H1 (cell line): ENCODE results near the gene FRY. TPM values are rescaled to one million over a fixed set of nuclear protein-coding genes. Genes with fewer than 3 reads are reported as not detected.

Experiments
- CTCF ChIA-PET: fragments of 300-600 bp; sonication (Branson Sonifier 250); formaldehyde crosslinking; loops from one replicate; lab custom pipeline; 2021; ENCODE audit not compliant: partially characterized antibody; lab: Charles Lee
- POLR2A ChIA-PET: fragments of 300-600 bp; sonication (Branson Sonifier 250); formaldehyde crosslinking; loops from one replicate; lab custom pipeline; 2021; ENCODE audit warnings: inconsistent platforms; ENCODE audit not compliant: partially characterized antibody; lab: Charles Lee
- DNase-seq, 2 experiments: peaks; one replicate each; pipeline versions ENCODE4 v3.0.0 to v3.0.0-alpha.2; 2010 to 2022; ENCODE audit warnings: low spot score in 2 of 2, low read depth in 1 of 2, mixed read lengths in 1 of 2
- FAIRE-seq: peaks from 2 replicates; lab custom pipeline; 2011; peaks lifted over from hg19 to GRCh38; lab: Jason Lieb, UNC
- H2AFZ ChIP-seq: 2 replicates; pipeline ENCODE4 v1.8.1; 2012; ENCODE audit warnings: low read length, inconsistent platforms
- H2AK5ac ChIP-seq: 2 replicates; pipeline ENCODE4 v1.6.1; 2013; ENCODE audit warnings: low read depth, low read length
- H2BK120ac ChIP-seq: replicated peaks from 2 replicates; pipeline ENCODE3; 2013; ENCODE audit warnings: low read depth, low read length, inconsistent platforms
- H2BK12ac ChIP-seq: 2 replicates; pipeline ENCODE4 v1.6.1; 2013; ENCODE audit warnings: low read depth, low read length
- H2BK15ac ChIP-seq: 2 replicates; pipeline ENCODE4 v1.6.1; 2013; ENCODE audit warnings: low read length
- H2BK20ac ChIP-seq: 2 replicates; pipeline ENCODE4 v1.6.1; 2013; ENCODE audit warnings: low read length
- H2BK5ac ChIP-seq: 2 replicates; pipeline ENCODE4 v1.6.1; 2013; ENCODE audit warnings: low read depth, low read length
- H3K14ac ChIP-seq: 2 replicates; pipeline ENCODE4 v1.6.1; 2013; ENCODE audit warnings: inconsistent platforms; ENCODE audit not compliant: insufficient read length
- H3K18ac ChIP-seq: 2 replicates; pipeline ENCODE4 v1.6.1; 2013; ENCODE audit warnings: low read length; ENCODE audit errors: extremely low read depth
- H3K23ac ChIP-seq: 2 replicates; pipeline ENCODE4 v1.6.1; 2013; ENCODE audit warnings: inconsistent platforms; ENCODE audit not compliant: insufficient read length
- H3K23me2 ChIP-seq: 2 replicates; pipeline ENCODE4 v1.6.1; 2013; ENCODE audit warnings: low read depth, low read length
- H3K27ac ChIP-seq: 2 replicates; pipeline ENCODE4 v1.6.1; 2011; ENCODE audit warnings: low read depth, low read length, inconsistent platforms
- H3K27me3 ChIP-seq, 4 experiments: replicated peaks in 1 of 4; 1 replicate in 1 of 4; 2 replicates in 3 of 4; pipeline versions ENCODE4 v1.6.1 to v1.8.1; 2011 to 2013; ENCODE audit warnings: low read length in 3 of 4, mild to moderate bottlenecking in 3 of 4, inconsistent platforms in 2 of 4, mixed read lengths in 2 of 4, moderate library complexity in 1 of 4; ENCODE audit not compliant: control insufficient read depth in 3 of 4, insufficient read depth in 3 of 4; ENCODE audit errors: extremely low read depth in 1 of 4
- H3K36me3 ChIP-seq, 4 experiments: 2 replicates each; pipeline versions ENCODE4 v1.6.1 to v1.8.1; 2011 to 2013; ENCODE audit warnings: mild to moderate bottlenecking in 4 of 4, low read length in 3 of 4, moderate library complexity in 2 of 4, control low read depth in 1 of 4, inconsistent platforms in 1 of 4; ENCODE audit not compliant: insufficient read depth in 4 of 4, control insufficient read depth in 2 of 4
- H3K4ac ChIP-seq: replicated peaks from 2 replicates; pipeline ENCODE3; 2013; ENCODE audit warnings: low read length, low read depth, mixed read lengths, inconsistent platforms; ENCODE audit not compliant: insufficient read length
- H3K4me1 ChIP-seq, 4 experiments: replicated peaks in 1 of 4; 1 replicate in 1 of 4; 2 replicates in 3 of 4; pipeline versions ENCODE4 v1.6.1 to v1.8.1; 2011 to 2013; ENCODE audit warnings: low read length in 3 of 4, inconsistent platforms in 2 of 4, mixed read lengths in 1 of 4; ENCODE audit not compliant: insufficient read depth in 4 of 4, control insufficient read depth in 3 of 4
- H3K4me2 ChIP-seq, 2 experiments: 2 replicates each; pipeline versions ENCODE4 v1.6.1 to v1.8.1; 2011 to 2013; ENCODE audit warnings: low read depth in 2 of 2, low read length in 2 of 2, control low read depth in 1 of 2, inconsistent platforms in 1 of 2, mild to moderate bottlenecking in 1 of 2; ENCODE audit not compliant: insufficient read depth in 1 of 2
- H3K4me3 ChIP-seq, 4 experiments: fragments of 200-600, 300-600 bp in 1 of 4; sonication (generic), shearing (Covaris generic), sonication (Bioruptor Twin) in 1 of 4; 2 replicates each; pipeline versions ENCODE4 v1.5.1 to v1.8.1; 2011 to 2016; ENCODE audit warnings: low read length in 4 of 4, low read depth in 3 of 4, control low read depth in 2 of 4, inconsistent platforms in 2 of 4, mild to moderate bottlenecking in 2 of 4, mixed read lengths in 1 of 4, moderate library complexity in 1 of 4; ENCODE audit not compliant: insufficient read depth in 2 of 4; ENCODE audit errors: extremely low read depth in 1 of 4
- H3K56ac ChIP-seq: replicated peaks from 2 replicates; pipeline ENCODE3; 2013; ENCODE audit warnings: low read depth, mild to moderate bottlenecking, mixed read lengths, low read length, inconsistent platforms; ENCODE audit not compliant: insufficient read length
- H3K79me1 ChIP-seq: 2 replicates; pipeline ENCODE4 v1.6.1; 2013; ENCODE audit warnings: low read depth, low read length, control low read depth
- H3K79me2 ChIP-seq, 2 experiments: 2 replicates each; pipeline versions ENCODE4 v1.6.1 to v1.8.1; 2012 to 2013; ENCODE audit warnings: low read length in 2 of 2, mild to moderate bottlenecking in 2 of 2, inconsistent platforms in 1 of 2; ENCODE audit not compliant: insufficient read depth in 2 of 2, control insufficient read depth in 1 of 2
- H3K9ac ChIP-seq, 4 experiments: replicated peaks in 1 of 4; 1 replicate in 1 of 4; 2 replicates in 3 of 4; pipeline versions ENCODE4 v1.6.1 to v1.8.1; 2011 to 2013; ENCODE audit warnings: low read depth in 3 of 4, low read length in 3 of 4, control low read depth in 2 of 4, mild to moderate bottlenecking in 2 of 4, moderate library complexity in 2 of 4, inconsistent platforms in 1 of 4; ENCODE audit errors: extremely low read depth in 1 of 4
- H3K9me3 ChIP-seq, 2 experiments: 2 replicates each; pipeline versions ENCODE4 v1.6.1 to v1.8.1; 2012 to 2013; ENCODE audit warnings: mild to moderate bottlenecking in 2 of 2, moderate library complexity in 2 of 2, control low read depth in 1 of 2, inconsistent platforms in 1 of 2, low read depth in 1 of 2, low read length in 1 of 2, mixed read lengths in 1 of 2; ENCODE audit not compliant: insufficient read depth in 2 of 2
- H4K20me1 ChIP-seq, 2 experiments: replicated peaks in 1 of 2; 2 replicates each; pipeline versions ENCODE3 to v1.8.1; 2011 to 2013; ENCODE audit warnings: inconsistent platforms in 2 of 2, low read length in 2 of 2, mild to moderate bottlenecking in 1 of 2; ENCODE audit not compliant: insufficient read depth in 2 of 2, control insufficient read depth in 1 of 2
- H4K5ac ChIP-seq: 2 replicates; pipeline ENCODE4 v1.6.1; 2013; ENCODE audit warnings: low read length, low read depth, mixed read lengths, inconsistent platforms; ENCODE audit not compliant: insufficient read length
- H4K8ac ChIP-seq: 2 replicates; pipeline ENCODE4 v1.8.0; 2013; ENCODE audit warnings: mild to moderate bottlenecking, moderate library complexity, low read length, inconsistent platforms; ENCODE audit not compliant: insufficient read depth; ENCODE audit errors: extremely low read depth
- H4K91ac ChIP-seq: replicated peaks from 2 replicates; pipeline ENCODE3; 2013; ENCODE audit warnings: low read length, mixed read lengths, inconsistent platforms; ENCODE audit not compliant: insufficient read length
- JUND ChIP-seq: IDR thresholded peaks from 2 replicates; pipeline ENCODE4 v1.6.1; 2011; ENCODE audit warnings: mild to moderate bottlenecking, improper control_type of control experiment, low read length
- KDM5A ChIP-seq: fragments of 200-600 bp; IDR thresholded peaks from 2 replicates; pipeline ENCODE4 v1.7.1; 2012; ENCODE audit warnings: mild to moderate bottlenecking, low read length, inconsistent platforms, mixed read lengths
- RAD21 ChIP-seq, 2 experiments: IDR thresholded peaks in 1 of 2; conservative IDR thresholded peaks in 1 of 2; 2 replicates each; pipeline ENCODE4 v1.6.1; 2011; ENCODE audit warnings: low read depth in 2 of 2, low read length in 2 of 2, improper control_type of control experiment in 1 of 2, inconsistent platforms in 1 of 2, mild to moderate bottlenecking in 1 of 2, moderate library complexity in 1 of 2
- SIN3A ChIP-seq, 2 experiments: IDR thresholded peaks in 1 of 2; conservative IDR thresholded peaks in 1 of 2; 2 replicates each; pipeline ENCODE4 v1.6.1; 2011 to 2012; ENCODE audit warnings: low read length in 2 of 2, improper control_type of control experiment in 1 of 2, low read depth in 1 of 2, mild to moderate bottlenecking in 1 of 2
- SP4 ChIP-seq: IDR thresholded peaks from 2 replicates; pipeline ENCODE4 v1.6.1; 2012; ENCODE audit warnings: low read length, inconsistent platforms
- WGBS, 2 experiments: shearing (Covaris generic) in 1 of 2; methylation state at CpG; one replicate each; pipeline versions ENCODE4 v1.1.6 to v1.1.7; 2013 to 2015; ENCODE audit warnings: low lambda C conversion rate in 2 of 2, mixed read lengths in 2 of 2, inconsistent platforms in 1 of 2, low coverage in 1 of 2, missing lambda C conversion rate in 1 of 2; ENCODE audit not compliant: insufficient replicate concordance in 2 of 2, insufficient coverage in 1 of 2, insufficient read length in 1 of 2; ENCODE audit errors: extremely low coverage in 1 of 2, missing lambda C conversion rate in 1 of 2; 5-methylcytosine and 5-hydroxymethylcytosine counted together
- polyA plus RNA-seq, 7 experiments: library from polyadenylated mRNA; depleted of rRNA in 3 of 7; stranded (reverse) in 5 of 7; unstranded in 2 of 7; fragments of >200 nt in 5 of 7; fragments of 200-250 nt in 2 of 7; gene quantifications; 1 replicate in 5 of 7; 2 replicates in 1 of 7; 4 replicates in 1 of 7; pipeline versions ENCODE4 v1.2.1 to v1.2.3, GENCODE V29; 2011 to 2013; ENCODE audit warnings: missing spikeins in 2 of 7, mixed read lengths in 2 of 7
- total RNA-seq: library from RNA; stranded (reverse); fragmentation: NEBNext Ultra II Directional; extraction: Animal tissue kit (Norgen Biotek cat#: 25700); gene quantifications from 2 replicates; pipeline ENCODE4 v1.2.1, GENCODE V29; 2021
- TF ChIP-seq, protein P1 (sequence below): IDR thresholded peaks from 2 replicates; pipeline ENCODE4 v1.6.1; 2012; ENCODE audit warnings: low read length, inconsistent platforms
- TF ChIP-seq, protein P2 (sequence below), 3 experiments: IDR thresholded peaks; 1 replicate in 2 of 3; 2 replicates in 1 of 3; pipeline versions ENCODE4 v1.5.1 to v1.6.1; 2011; ENCODE audit warnings: low read length in 3 of 3, mild to moderate bottlenecking in 3 of 3, inconsistent platforms in 2 of 3, low read depth in 1 of 3, moderate library complexity in 1 of 3; ENCODE audit not compliant: insufficient read depth in 1 of 3; ENCODE audit errors: control extremely low read depth in 1 of 3
- TF ChIP-seq, protein P3 (sequence below): IDR thresholded peaks from 2 replicates; pipeline ENCODE4 v1.6.1; 2012; ENCODE audit warnings: inconsistent platforms

The FRY gene
- total and polyA plus RNA-seq, 2 of the 8 experiments (the other 6 are each of a cell fraction or from before 2014, with no cell fraction given) = 4.3 to 9.2 TPM

DNA sequence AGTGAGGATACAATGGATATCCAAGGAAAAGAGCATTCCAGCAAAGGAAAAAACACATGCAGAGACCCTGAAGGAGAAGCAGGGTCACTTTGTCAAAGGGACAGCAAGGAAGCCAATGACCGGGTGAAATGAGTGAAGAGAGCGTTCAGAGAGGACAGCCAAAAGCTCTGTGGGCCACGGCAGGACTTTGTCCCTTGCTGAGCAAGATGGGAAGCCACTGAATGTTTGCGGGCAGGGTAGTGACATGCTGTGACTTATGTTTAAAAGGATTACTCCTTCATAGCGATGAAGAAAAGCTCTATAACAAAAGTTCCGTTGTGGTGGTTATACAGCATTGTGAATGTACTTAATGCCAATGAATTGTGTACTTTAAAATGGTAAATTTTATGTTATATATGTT, 267.1 kb downstream of the FRY start:
- Histone ChIP-seq H3K4me2 (no peak overlapping the region), H3K4ac (no peak overlapping the region), H3K56ac (no peak overlapping the region), H3K18ac (no peak overlapping the region), H3K4me1 (no peaks in the 10 kb centered on the region), H3K79me2 (no peaks in the 10 kb centered on the region), H2BK15ac (no peak overlapping the region), H3K36me3 (no peaks in the 10 kb centered on the region), H2BK5ac (no peak overlapping the region), H2BK120ac (no peak overlapping the region), H2AFZ (no peak overlapping the region), H3K27ac (no peak overlapping the region), H4K91ac (no peak overlapping the region), H3K23me2 (no peaks in the 10 kb centered on the region), H2BK20ac (no peak overlapping the region), H4K5ac (no peak overlapping the region), H2AK5ac (no peak overlapping the region), H3K9me3 (no peaks in the 10 kb centered on the region), H3K79me1 (no peaks in the 10 kb centered on the region), H4K8ac (no peak overlapping the region), H3K23ac (no peak overlapping the region), H3K27me3 (no peaks in the 10 kb centered on the region; a peak in 1 of 7 replicates), H3K14ac (no peak overlapping the region), H3K4me3 (no peak overlapping the region), H3K9ac (no peak overlapping the region), H4K20me1 (no peaks in the 10 kb centered on the region), H2BK12ac (no peak overlapping the region)
- DNase-seq (no peak), FAIRE-seq (no peak)
- ChIA-PET POLR2A (interaction anchor here (0.6 kb wide), 1 partner anchor 59 kb away, joined by 3 read pairs; no protein-coding TSS in a partner anchor), CTCF (interaction anchor here (0.6 to 1.4 kb wide), 7 partner anchors 9 to 388 kb away, joined by 3 to 5 read pairs (median 3); no protein-coding TSS in a partner anchor)
- WGBS, 2 experiments = 87% methylated on average over 6 of the region's 6 CpGs; no CpG with 5 or more reads in 1 of the 2 experiments
- TF ChIP-seq KDM5A (no peak), SP4 (no peak), RAD21 (IDR thresholded peaks at IDR 0.05 in 1 of 2, conservative IDR thresholded peaks at IDR 0.05 in 1 of 2; ENCODE audit: low read depth in 2 of 2, low read length in 2 of 2) (no peak), JUND (no peak), SIN3A (conservative IDR thresholded peaks at IDR 0.05 in 1 of 2, IDR thresholded peaks at IDR 0.05 in 1 of 2; ENCODE audit: low read depth in 1 of 2, low read length in 2 of 2) (no peak)
- TF ChIP-seq, protein P1, sequence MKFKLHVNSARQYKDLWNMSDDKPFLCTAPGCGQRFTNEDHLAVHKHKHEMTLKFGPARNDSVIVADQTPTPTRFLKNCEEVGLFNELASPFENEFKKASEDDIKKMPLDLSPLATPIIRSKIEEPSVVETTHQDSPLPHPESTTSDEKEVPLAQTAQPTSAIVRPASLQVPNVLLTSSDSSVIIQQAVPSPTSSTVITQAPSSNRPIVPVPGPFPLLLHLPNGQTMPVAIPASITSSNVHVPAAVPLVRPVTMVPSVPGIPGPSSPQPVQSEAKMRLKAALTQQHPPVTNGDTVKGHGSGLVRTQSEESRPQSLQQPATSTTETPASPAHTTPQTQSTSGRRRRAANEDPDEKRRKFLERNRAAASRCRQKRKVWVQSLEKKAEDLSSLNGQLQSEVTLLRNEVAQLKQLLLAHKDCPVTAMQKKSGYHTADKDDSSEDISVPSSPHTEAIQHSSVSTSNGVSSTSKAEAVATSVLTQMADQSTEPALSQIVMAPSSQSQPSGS = no peak
- TF ChIP-seq, protein P2, sequence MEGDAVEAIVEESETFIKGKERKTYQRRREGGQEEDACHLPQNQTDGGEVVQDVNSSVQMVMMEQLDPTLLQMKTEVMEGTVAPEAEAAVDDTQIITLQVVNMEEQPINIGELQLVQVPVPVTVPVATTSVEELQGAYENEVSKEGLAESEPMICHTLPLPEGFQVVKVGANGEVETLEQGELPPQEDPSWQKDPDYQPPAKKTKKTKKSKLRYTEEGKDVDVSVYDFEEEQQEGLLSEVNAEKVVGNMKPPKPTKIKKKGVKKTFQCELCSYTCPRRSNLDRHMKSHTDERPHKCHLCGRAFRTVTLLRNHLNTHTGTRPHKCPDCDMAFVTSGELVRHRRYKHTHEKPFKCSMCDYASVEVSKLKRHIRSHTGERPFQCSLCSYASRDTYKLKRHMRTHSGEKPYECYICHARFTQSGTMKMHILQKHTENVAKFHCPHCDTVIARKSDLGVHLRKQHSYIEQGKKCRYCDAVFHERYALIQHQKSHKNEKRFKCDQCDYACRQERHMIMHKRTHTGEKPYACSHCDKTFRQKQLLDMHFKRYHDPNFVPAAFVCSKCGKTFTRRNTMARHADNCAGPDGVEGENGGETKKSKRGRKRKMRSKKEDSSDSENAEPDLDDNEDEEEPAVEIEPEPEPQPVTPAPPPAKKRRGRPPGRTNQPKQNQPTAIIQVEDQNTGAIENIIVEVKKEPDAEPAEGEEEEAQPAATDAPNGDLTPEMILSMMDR (IDR thresholded peaks at IDR 0.05; ENCODE audit: control extremely low read depth in 1 of 3, insufficient read depth in 1 of 3, low read depth in 1 of 3, low read length in 3 of 3) = no peak
- TF ChIP-seq, protein P3, sequence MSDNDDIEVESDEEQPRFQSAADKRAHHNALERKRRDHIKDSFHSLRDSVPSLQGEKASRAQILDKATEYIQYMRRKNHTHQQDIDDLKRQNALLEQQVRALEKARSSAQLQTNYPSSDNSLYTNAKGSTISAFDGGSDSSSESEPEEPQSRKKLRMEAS = no peak
